Measurements from ENCODE around the gene TMEM92. TPM values are rescaled to one million over a fixed set of nuclear protein-coding genes. Genes with fewer than 3 reads are reported as not detected.

TMEM92 gene
- total and polyA plus RNA-seq, 8 donors = 0.11 to 1.00 (median 0.26) TPM

DNA sequence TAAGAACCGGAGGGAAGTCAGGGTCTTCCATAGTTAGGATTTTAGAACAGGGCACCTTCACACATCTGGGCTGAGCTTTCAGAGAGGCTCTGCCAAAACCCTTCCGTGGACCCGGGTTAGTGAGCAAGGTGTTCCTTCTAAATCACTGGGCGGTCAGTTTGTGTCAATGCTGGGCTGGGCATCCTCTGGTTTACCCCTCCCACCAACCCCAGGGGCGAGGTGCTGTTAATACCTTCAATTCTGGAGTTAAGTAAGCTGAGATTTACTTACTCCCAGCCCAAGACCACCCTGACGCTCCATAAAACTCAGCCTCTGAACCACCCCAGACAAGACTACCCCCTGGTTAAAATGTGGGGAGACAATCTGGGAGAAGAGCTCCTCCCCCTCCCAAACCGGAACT, 1.0 kb downstream of the TMEM92 start:
- FAIRE-seq (no peak), ATAC-seq (no peak), DNase-seq (peak in 2 of 6 donors; percentile 9 to 29)
- Histone ChIP-seq H3K4me1 (no peaks in the 10 kb centered on the region), H3K4me3 (no peak overlapping the region), H3K27ac (no peak overlapping the region), H3K9me3 (no peaks in the 10 kb centered on the region), H3K27me3 (peaks cover 0 to 8% (median 0%) of the 10 kb centered on the region in 4 donors), H3K36me3 (no peaks in the 10 kb centered on the region)
- TF ChIP-seq, protein P1, sequence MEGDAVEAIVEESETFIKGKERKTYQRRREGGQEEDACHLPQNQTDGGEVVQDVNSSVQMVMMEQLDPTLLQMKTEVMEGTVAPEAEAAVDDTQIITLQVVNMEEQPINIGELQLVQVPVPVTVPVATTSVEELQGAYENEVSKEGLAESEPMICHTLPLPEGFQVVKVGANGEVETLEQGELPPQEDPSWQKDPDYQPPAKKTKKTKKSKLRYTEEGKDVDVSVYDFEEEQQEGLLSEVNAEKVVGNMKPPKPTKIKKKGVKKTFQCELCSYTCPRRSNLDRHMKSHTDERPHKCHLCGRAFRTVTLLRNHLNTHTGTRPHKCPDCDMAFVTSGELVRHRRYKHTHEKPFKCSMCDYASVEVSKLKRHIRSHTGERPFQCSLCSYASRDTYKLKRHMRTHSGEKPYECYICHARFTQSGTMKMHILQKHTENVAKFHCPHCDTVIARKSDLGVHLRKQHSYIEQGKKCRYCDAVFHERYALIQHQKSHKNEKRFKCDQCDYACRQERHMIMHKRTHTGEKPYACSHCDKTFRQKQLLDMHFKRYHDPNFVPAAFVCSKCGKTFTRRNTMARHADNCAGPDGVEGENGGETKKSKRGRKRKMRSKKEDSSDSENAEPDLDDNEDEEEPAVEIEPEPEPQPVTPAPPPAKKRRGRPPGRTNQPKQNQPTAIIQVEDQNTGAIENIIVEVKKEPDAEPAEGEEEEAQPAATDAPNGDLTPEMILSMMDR (IDR thresholded peaks at IDR 0.05) = no peak
- intact Hi-C loops (cut with DNase I) = loop anchor here in 1 of 3 donors (10.0 kb wide), 1 partner anchor 60 kb away; no protein-coding TSS in a partner anchor
- 45 to 51% methylated on average over 7 of the region's 7 CpGs for WGBS, 2 donors

DNA sequence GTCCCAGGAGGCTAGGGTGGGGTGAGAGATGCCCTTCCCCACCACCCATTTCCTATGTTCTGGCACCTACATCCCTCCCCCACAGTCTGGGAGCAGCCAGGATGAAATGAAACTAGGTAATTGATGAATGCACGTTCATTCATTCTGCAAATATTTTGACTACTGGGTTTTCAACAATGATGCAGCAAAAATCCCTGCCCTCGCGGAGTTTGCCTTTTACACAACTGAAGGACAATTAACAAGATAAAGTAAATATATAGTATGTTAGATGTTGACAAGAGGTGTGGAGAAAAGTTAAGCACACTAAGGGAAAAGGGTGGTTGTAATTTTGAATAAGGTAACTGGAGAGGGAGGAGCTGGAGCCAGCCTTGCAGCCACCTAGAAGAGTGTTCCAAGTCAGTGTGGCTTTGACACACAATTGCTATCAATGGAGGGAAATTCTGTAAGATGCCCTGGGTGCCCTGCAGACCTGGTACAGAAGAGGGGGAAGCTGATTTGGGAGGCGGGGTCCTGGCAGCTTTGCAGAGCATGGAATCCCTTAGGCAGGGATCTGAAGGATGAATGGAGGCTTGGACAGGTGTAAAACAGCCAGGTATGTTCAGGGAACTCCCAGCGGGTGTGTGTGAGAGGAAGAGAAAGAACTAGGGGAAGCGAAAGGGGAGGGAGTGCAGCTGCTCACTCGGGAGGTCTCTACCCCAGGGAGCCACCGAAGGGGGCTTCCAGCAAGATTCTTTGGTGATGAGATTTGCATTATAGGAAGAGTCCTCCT, 2.5 kb downstream of the TMEM92 start:
- H3K27ac ChIP-seq = no peak overlapping the region
- no peaks in the 10 kb centered on the region for H3K9me3 ChIP-seq
- intact Hi-C loops (cut with DNase I) = loop anchor here in 1 of 3 donors (10.0 kb wide), 1 partner anchor 62 kb away; no protein-coding TSS in a partner anchor
- WGBS, 2 donors = 13 to 14% methylated on average over 8 of the region's 8 CpGs
- FAIRE-seq (no peak), ATAC-seq (no peak), DNase-seq (peak in 1 of 6 donors; percentile 1)
- H3K27me3 ChIP-seq = peaks cover 0 to 8% (median 0%) of the 10 kb centered on the region in 4 donors
- no peak overlapping the region for H3K4me3 ChIP-seq
- TF ChIP-seq, protein P1 (IDR thresholded peaks at IDR 0.05) = no peak
- H3K36me3 ChIP-seq = no peaks in the 10 kb centered on the region
- H3K4me1 ChIP-seq = no peaks in the 10 kb centered on the region

DNA sequence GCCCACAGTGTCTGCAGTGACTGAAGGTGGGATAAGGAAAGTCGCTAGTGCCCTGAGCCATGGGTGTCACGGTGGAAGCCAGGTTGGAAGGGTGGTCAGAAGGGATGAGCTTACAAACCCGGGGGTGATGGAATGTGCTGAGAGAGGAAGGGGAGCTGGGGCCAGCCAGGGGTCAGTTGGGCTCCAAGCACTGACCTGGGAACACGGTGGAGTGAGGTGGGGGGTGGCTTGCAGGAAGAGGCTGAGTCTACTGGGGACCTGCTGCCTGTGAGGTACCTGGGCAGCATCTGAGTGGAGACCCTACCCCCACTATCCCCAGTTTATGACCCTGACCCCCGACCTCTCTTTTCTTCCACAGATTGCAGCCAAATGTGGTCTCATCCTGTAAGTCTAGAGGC, 3.1 kb downstream of the TMEM92 start:
- intact Hi-C loops (cut with DNase I) = loop anchor here in 1 of 3 donors (10.0 kb wide), 1 partner anchor 63 kb away; no protein-coding TSS in a partner anchor
- DNase-seq = peak in 1 of 6 donors; percentile 28
- TF ChIP-seq, protein P1 (IDR thresholded peaks at IDR 0.05) = no peak
- FAIRE-seq = no peak
- H3K4me3 ChIP-seq = no peak overlapping the region
- H3K27ac ChIP-seq = no peak overlapping the region
- no peak for ATAC-seq
- WGBS, 2 donors = 28 to 38% methylated on average over 5 of the region's 5 CpGs
- H3K9me3 ChIP-seq = no peaks in the 10 kb centered on the region
- no peaks in the 10 kb centered on the region for H3K36me3 ChIP-seq
- no peaks in the 10 kb centered on the region for H3K4me1 ChIP-seq
- H3K27me3 ChIP-seq = peaks cover 0 to 8% (median 0%) of the 10 kb centered on the region in 4 donors

DNA sequence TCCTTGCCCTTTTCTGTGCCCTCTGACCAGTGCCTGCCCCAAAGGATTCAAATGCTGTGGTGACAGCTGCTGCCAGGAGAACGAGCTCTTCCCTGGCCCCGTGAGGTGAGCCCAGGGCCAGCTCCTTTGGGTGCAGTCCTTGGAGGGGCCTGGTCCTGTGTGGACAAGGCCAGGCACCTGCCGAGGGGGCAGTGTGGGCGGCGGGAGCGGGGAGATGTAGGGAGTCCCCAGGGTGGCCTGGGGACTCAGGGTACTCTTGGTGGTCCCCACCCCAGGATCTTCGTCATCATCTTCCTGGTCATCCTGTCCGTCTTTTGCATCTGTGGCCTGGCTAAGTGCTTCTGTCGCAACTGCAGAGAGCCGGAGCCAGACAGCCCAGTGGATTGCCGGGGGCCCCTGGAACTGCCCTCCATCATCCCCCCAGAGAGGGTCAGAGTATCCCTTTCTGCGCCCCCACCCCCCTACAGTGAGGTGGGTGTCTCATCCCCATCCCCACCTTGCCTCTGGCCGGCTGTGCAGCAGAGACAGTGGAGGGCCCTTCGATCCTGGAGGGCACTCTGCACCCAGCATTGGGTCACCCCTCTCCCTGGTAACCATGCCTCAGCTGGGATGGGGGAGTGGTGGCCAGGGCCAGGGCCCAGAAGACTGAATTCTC, 4.4 kb downstream of the TMEM92 start:
- no peaks in the 10 kb centered on the region for H3K9me3 ChIP-seq
- 75 to 85% methylated on average over 11 to 14 of the region's 14 CpGs for WGBS, 2 donors
- no peaks in the 10 kb centered on the region for H3K36me3 ChIP-seq
- ATAC-seq (no peak), FAIRE-seq (no peak), DNase-seq (no peak)
- no peak overlapping the region for H3K27ac ChIP-seq
- TF ChIP-seq, protein P1 (IDR thresholded peaks at IDR 0.05) = no peak
- no peak overlapping the region for H3K4me3 ChIP-seq
- H3K27me3 ChIP-seq = peaks cover 0 to 8% (median 0%) of the 10 kb centered on the region in 4 donors
- intact Hi-C loops (cut with DNase I) = loop anchor here in 1 of 3 donors (10.0 kb wide), 1 partner anchor 64 kb away; no protein-coding TSS in a partner anchor
- H3K4me1 ChIP-seq = no peaks in the 10 kb centered on the region
